Keratinocyte (primary cell): ENCODE data around the gene FOXK2. TPM values are rescaled to one million over a fixed set of nuclear protein-coding genes. Genes with fewer than 3 reads are reported as not detected.

Source experiments
- DNase-seq: peaks from one replicate; pipeline ENCODE4 v3.0.0-alpha.2; 2011; ENCODE audit warnings: low read depth, missing footprints, low spot score
- FAIRE-seq: peaks from 2 replicates; lab custom pipeline; 2011; peaks lifted over from hg19 to GRCh38; lab: Jason Lieb, UNC
- H2AFZ ChIP-seq: 2 replicates; pipeline ENCODE4 v1.6.0; 2012; ENCODE audit warnings: low read length, control low read depth, inconsistent platforms; ENCODE audit not compliant: control insufficient read depth
- H3K27ac ChIP-seq: 2 replicates; pipeline ENCODE4 v1.5.1; 2011; ENCODE audit warnings: low read length; ENCODE audit not compliant: control insufficient read depth, insufficient read depth
- H3K27me3 ChIP-seq: 3 replicates; pipeline ENCODE4 v1.6.0; 2011; ENCODE audit warnings: low read length; ENCODE audit not compliant: control insufficient read depth, insufficient read depth; ENCODE audit errors: extremely low read depth
- H3K36me3 ChIP-seq, 2 experiments: 2 replicates in 1 of 2; 3 replicates in 1 of 2; pipeline ENCODE4 v1.5.1; 2011; ENCODE audit warnings: low read length in 2 of 2, mild to moderate bottlenecking in 1 of 2; ENCODE audit not compliant: control insufficient read depth in 2 of 2, insufficient read depth in 2 of 2; ENCODE audit errors: extremely low read depth in 1 of 2
- H3K4me1 ChIP-seq: 3 replicates; pipeline ENCODE4 v1.5.1; 2011; ENCODE audit warnings: low read length; ENCODE audit not compliant: control insufficient read depth, insufficient read depth; ENCODE audit errors: extremely low read depth
- H3K4me2 ChIP-seq: 3 replicates; pipeline ENCODE4 v1.6.0; 2011; ENCODE audit warnings: low read depth, low read length; ENCODE audit not compliant: control insufficient read depth, insufficient read depth; ENCODE audit errors: extremely low read depth
- H3K4me3 ChIP-seq, 3 experiments: fragments of 200-600 bp in 1 of 3; sonication (generic) in 1 of 3; 2 replicates in 2 of 3; 3 replicates in 1 of 3; pipeline ENCODE4 v1.5.1; 2011 to 2016; ENCODE audit warnings: low read length in 3 of 3, mild to moderate bottlenecking in 3 of 3, control low read depth in 2 of 3, inconsistent platforms in 1 of 3, low read depth in 1 of 3, mixed read lengths in 1 of 3, mixed run types in 1 of 3, moderate library complexity in 1 of 3; ENCODE audit not compliant: control insufficient read depth in 2 of 3, insufficient read depth in 2 of 3; ENCODE audit errors: extremely low read depth in 1 of 3
- H3K79me2 ChIP-seq: 2 replicates; pipeline ENCODE4 v1.6.0; 2012; ENCODE audit warnings: low read length; ENCODE audit not compliant: control insufficient read depth, insufficient read depth
- H3K9ac ChIP-seq: 3 replicates; pipeline ENCODE4 v1.6.0; 2011; ENCODE audit warnings: low read length; ENCODE audit not compliant: control insufficient read depth, insufficient read depth; ENCODE audit errors: extremely low read depth
- H3K9me1 ChIP-seq: 3 replicates; pipeline ENCODE4 v1.6.0; 2011; ENCODE audit warnings: low read length; ENCODE audit not compliant: control insufficient read depth, insufficient read depth; ENCODE audit errors: extremely low read depth
- H3K9me3 ChIP-seq: 2 replicates; pipeline ENCODE4 v1.5.1; 2012; ENCODE audit warnings: low read depth, low read length; ENCODE audit not compliant: control insufficient read depth
- H4K20me1 ChIP-seq: 3 replicates; pipeline ENCODE4 v1.6.0; 2011; ENCODE audit warnings: low read length; ENCODE audit not compliant: control insufficient read depth, insufficient read depth; ENCODE audit errors: extremely low read depth
- EZH2 ChIP-seq: IDR thresholded peaks from one replicate; pipeline ENCODE4 v1.6.1; 2012; ENCODE audit warnings: inconsistent platforms, mild to moderate bottlenecking, low read length, moderate library complexity
- dilution Hi-C: fragments of 300-500 bp; cut with MboI; formaldehyde crosslinking; loops from one replicate; pipeline ENCODE4 v1.7.0; 2020; ENCODE audit warnings: low sequenced_read_pairs; ENCODE audit not compliant: extremely low pct_ligation_motif_present
- polyA minus RNA-seq, 3 experiments: library from RNA; depleted of rRNA, polyadenylated mRNA; stranded (reverse); fragments of >200 nt; gene quantifications; 1 replicate in 1 of 3; 2 replicates in 1 of 3; 3 replicates in 1 of 3; pipeline ENCODE4 v1.2.3, GENCODE V29; 2011
- polyA plus RNA-seq, 5 experiments: library from polyadenylated mRNA; depleted of rRNA in 3 of 5; stranded (reverse) in 3 of 5; stranded (forward) in 1 of 5; unstranded in 1 of 5; fragments of >200 nt; gene quantifications; 1 replicate in 1 of 5; 2 replicates in 3 of 5; 3 replicates in 1 of 5; pipeline versions ENCODE4 v1.2.1 to v1.2.3, GENCODE V29; 2011 to 2012; ENCODE audit warnings: missing spikeins in 2 of 5, low read depth in 1 of 5, low replicate concordance in 1 of 5
- TF ChIP-seq, protein P1 (sequence below), 3 experiments: IDR thresholded peaks in 1 of 3; conservative IDR thresholded peaks in 1 of 3; optimal IDR thresholded peaks in 1 of 3; 2 replicates in 2 of 3; 3 replicates in 1 of 3; pipeline versions ENCODE3 to v1.5.1; 2011; ENCODE audit warnings: low read length in 3 of 3, mild to moderate bottlenecking in 3 of 3, moderate library complexity in 2 of 3, control low read depth in 1 of 3, inconsistent platforms in 1 of 3; ENCODE audit not compliant: insufficient read depth in 2 of 3; ENCODE audit errors: extremely low read depth in 1 of 3

The FOXK2 gene
- 39.4 to 43.9 TPM (median 43.8 TPM) in 3 replicates for polyA plus RNA-seq
- 18.2 TPM for polyA plus RNA-seq (2011; ENCODE audit: low read depth)
- 35.9 and 37.2 TPM in 2 replicates for polyA plus RNA-seq (2011; cell fraction: cytosol; rRNA removed)
- polyA plus RNA-seq (2011; cell fraction: nucleus; rRNA removed), result 48.2 and 60.2 TPM in 2 replicates
- 28.4 and 48.4 TPM in 2 replicates for polyA plus RNA-seq (2012; ENCODE audit: low replicate concordance)
- 41.7 to 60.1 TPM (median 47.5 TPM) in 3 replicates for polyA minus RNA-seq
- polyA minus RNA-seq (2011; cell fraction: cytosol; rRNA and poly(A)+ RNA removed), result 75.4 TPM
- polyA minus RNA-seq (2011; cell fraction: nucleus; rRNA and poly(A)+ RNA removed), result 47.2 and 69.3 TPM in 2 replicates

DNA sequence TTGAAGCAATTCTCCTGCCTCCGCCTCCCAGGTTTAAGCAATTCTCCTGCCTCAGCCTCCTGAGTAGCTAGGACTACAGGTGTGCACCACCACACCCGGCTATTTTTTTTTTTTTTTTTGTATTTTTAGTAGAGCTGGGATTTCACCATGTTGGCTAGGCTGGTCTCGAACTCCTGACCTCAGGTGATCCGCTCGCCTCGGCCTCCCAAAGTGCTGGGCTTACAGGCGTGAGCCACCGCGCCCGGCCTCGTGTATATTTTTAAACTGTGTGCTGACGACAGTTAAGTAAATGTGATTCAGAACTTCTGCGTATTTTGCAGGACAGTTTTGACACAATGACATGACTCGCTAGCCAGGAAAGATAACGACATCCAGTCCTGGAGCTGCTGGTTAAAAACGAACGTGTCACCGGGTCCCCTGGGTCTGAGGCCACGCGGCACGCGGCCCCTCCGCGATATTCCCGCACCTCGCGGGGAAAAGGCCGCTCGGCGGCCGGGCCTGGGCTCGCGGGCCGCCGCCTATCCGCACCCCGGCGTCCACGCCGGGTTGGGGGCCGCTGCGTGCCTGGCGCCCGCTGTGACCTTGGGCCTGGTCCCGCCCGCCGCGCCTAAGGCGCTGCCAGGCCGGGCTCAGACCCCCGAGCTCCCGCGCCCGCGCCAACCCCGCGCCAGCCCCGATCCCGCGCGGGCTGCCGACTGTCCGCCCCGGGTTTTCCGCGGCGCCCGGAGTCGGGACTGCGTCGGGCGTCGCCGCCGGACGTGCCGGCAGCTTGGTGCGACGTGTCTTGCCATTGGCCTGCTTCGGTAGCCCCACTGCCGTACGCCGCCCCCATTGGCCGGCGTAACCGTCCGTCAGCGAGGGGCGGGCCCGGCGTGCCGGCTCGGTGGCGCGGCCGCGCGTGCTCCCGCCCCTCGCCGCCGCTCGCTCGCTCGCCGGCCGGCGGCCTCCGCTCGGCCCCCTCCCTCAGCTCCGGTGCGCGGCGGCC lies at the start of gene FOXK2:
Gene FOXK2, plus strand, starts transcription at position 907 of the 985 bp plus-strand sequence. CDS start 157 bp downstream, outside the sequence.
- Histone ChIP-seq H4K20me1 (peaks cover 22% of the 10 kb centered on the region), H3K4me2 (peak within 1 kb of the TSS; percentile 88), H3K79me2 (peaks cover 41% of the 10 kb centered on the region), H3K36me3 (peaks cover 3 to 4% of the 10 kb centered on the region in 2 experiments), H3K27me3 (no peaks in the 10 kb centered on the region), H3K4me3 (peak within 1 kb of the TSS; percentile 71 to 99 (median 83)), H2AFZ (peak within 1 kb of the TSS; percentile 91), H3K9me3 (no peaks in the 10 kb centered on the region), H3K27ac (peak within 1 kb of the TSS; percentile 82), H3K9me1 (no peaks in the 10 kb centered on the region), H3K4me1 (peaks cover 23% of the 10 kb centered on the region), H3K9ac (peak within 1 kb of the TSS; percentile 77)
- no peak for TF ChIP-seq EZH2
- TF ChIP-seq, protein P1, sequence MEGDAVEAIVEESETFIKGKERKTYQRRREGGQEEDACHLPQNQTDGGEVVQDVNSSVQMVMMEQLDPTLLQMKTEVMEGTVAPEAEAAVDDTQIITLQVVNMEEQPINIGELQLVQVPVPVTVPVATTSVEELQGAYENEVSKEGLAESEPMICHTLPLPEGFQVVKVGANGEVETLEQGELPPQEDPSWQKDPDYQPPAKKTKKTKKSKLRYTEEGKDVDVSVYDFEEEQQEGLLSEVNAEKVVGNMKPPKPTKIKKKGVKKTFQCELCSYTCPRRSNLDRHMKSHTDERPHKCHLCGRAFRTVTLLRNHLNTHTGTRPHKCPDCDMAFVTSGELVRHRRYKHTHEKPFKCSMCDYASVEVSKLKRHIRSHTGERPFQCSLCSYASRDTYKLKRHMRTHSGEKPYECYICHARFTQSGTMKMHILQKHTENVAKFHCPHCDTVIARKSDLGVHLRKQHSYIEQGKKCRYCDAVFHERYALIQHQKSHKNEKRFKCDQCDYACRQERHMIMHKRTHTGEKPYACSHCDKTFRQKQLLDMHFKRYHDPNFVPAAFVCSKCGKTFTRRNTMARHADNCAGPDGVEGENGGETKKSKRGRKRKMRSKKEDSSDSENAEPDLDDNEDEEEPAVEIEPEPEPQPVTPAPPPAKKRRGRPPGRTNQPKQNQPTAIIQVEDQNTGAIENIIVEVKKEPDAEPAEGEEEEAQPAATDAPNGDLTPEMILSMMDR (optimal IDR thresholded peaks at IDR 0.05 in 1 of 3, IDR thresholded peaks at IDR 0.05 in 1 of 3, conservative IDR thresholded peaks at IDR 0.05 in 1 of 3; ENCODE audit: extremely low read depth in 1 of 3, insufficient read depth in 2 of 3, low read length in 3 of 3), result no peak
- DNase-seq, result no peak
- dilution Hi-C loops, result no loop called here
- FAIRE-seq, result no peak

DNA sequence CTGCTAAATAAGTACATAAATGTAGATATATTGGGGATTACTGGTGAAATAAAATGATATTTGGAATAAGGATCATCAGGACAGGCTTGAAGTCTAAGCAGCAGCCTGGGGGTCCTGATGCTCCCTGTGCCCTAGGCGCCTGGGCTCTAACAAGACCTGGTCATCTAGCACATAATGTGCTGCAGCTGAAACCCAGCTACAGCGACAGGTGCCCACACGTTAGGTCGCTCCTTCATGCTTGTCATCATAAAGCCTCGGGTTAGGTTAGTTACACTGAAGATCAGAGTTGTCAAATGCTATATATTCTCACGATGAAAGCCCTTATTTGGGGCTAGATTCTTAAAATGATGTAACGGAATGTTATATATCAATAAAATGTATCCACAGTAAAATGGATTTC lies 49.5 kb upstream of the FOXK2 start:
- dilution Hi-C loops, result no loop called here
- H3K4me3 ChIP-seq, result no peak overlapping the region
- DNase-seq (no peak), FAIRE-seq (no peak)
- H3K4me2 ChIP-seq, result no peak overlapping the region
- H3K9me3 ChIP-seq, result no peaks in the 10 kb centered on the region
- H3K9me1 ChIP-seq, result no peaks in the 10 kb centered on the region
- H3K9ac ChIP-seq, result no peak overlapping the region
- H2AFZ ChIP-seq, result no peak overlapping the region
- no peak for TF ChIP-seq EZH2
- TF ChIP-seq, protein P1 (optimal IDR thresholded peaks at IDR 0.05 in 1 of 3, IDR thresholded peaks at IDR 0.05 in 1 of 3, conservative IDR thresholded peaks at IDR 0.05 in 1 of 3; ENCODE audit: extremely low read depth in 1 of 3, insufficient read depth in 2 of 3, low read length in 3 of 3), result no peak
- H3K36me3 ChIP-seq, result peaks cover under 1 to 8% of the 10 kb centered on the region in 2 experiments
- no peaks in the 10 kb centered on the region for H3K4me1 ChIP-seq
- H3K79me2 ChIP-seq, result no peaks in the 10 kb centered on the region
- no peaks in the 10 kb centered on the region for H3K27me3 ChIP-seq
- H4K20me1 ChIP-seq, result no peaks in the 10 kb centered on the region
- no peak overlapping the region for H3K27ac ChIP-seq
